Thoracic aorta (tissue), 2 donors: ENCODE results near the gene OAT. TPM values are rescaled to one million over a fixed set of nuclear protein-coding genes. Genes with fewer than 3 reads are reported as not detected.

Source experiments
- ATAC-seq: fragments of 150-250 bp; one replicate; pipeline ENCODE4 v1.8.0; 2017; ENCODE audit warnings: low read depth; ENCODE audit not compliant: insufficient number of reproducible peaks, low FRiP score
- DNase-seq: peaks from one replicate; pipeline ENCODE4 v3.0.0-alpha.2; 2020; ENCODE audit warnings: low spot score
- H3K27ac ChIP-seq, 2 donors: fragments of 200-600 bp; sonication (generic); 1 replicate in 1 of 2; 2 replicates in 1 of 2; pipeline ENCODE4 v1.5.1; 2016; ENCODE audit warnings: mild to moderate bottlenecking in 2 of 2, moderate library complexity in 2 of 2
- H3K27me3 ChIP-seq: fragments of 200-600 bp; sonication (generic); replicated peaks from 2 replicates; pipeline ENCODE4 v1.6.0; 2016; ENCODE audit warnings: mild to moderate bottlenecking; ENCODE audit not compliant: insufficient read depth
- H3K36me3 ChIP-seq: fragments of 200-600 bp; sonication (generic); one replicate; pipeline ENCODE4 v1.5.1; 2016
- H3K4me1 ChIP-seq, 2 donors: fragments of 200-600 bp; sonication (generic); 1 replicate in 1 of 2; 2 replicates in 1 of 2; pipeline versions ENCODE4 v1.5.1 to v1.6.0; 2016; ENCODE audit warnings: low read depth in 2 of 2, mild to moderate bottlenecking in 1 of 2; ENCODE audit not compliant: control insufficient read depth in 1 of 2
- H3K4me3 ChIP-seq: fragments of 200-600 bp; sonication (generic); 2 replicates; pipeline ENCODE4 v1.5.1; 2016; ENCODE audit warnings: mild to moderate bottlenecking
- H3K9me3 ChIP-seq: fragments of 200-600 bp; sonication (generic); 2 replicates; pipeline ENCODE4 v1.5.1; 2016
- total RNA-seq, 2 donors: library from RNA; depleted of rRNA; stranded (reverse); fragments of >200 nt; gene quantifications; one replicate each; pipeline versions ENCODE4 v1.1.0 to v1.2.3, GENCODE V29; 2016
- TF ChIP-seq, protein P1 (sequence below): fragments of 200-600 bp; sonication (generic); IDR thresholded peaks from one replicate; pipeline ENCODE4 v1.5.1; 2019; ENCODE audit warnings: antibody characterized with exemption

OAT gene
- total RNA-seq, 2 donors from 2014 or later: 74.5 to 83.7 TPM

DNA sequence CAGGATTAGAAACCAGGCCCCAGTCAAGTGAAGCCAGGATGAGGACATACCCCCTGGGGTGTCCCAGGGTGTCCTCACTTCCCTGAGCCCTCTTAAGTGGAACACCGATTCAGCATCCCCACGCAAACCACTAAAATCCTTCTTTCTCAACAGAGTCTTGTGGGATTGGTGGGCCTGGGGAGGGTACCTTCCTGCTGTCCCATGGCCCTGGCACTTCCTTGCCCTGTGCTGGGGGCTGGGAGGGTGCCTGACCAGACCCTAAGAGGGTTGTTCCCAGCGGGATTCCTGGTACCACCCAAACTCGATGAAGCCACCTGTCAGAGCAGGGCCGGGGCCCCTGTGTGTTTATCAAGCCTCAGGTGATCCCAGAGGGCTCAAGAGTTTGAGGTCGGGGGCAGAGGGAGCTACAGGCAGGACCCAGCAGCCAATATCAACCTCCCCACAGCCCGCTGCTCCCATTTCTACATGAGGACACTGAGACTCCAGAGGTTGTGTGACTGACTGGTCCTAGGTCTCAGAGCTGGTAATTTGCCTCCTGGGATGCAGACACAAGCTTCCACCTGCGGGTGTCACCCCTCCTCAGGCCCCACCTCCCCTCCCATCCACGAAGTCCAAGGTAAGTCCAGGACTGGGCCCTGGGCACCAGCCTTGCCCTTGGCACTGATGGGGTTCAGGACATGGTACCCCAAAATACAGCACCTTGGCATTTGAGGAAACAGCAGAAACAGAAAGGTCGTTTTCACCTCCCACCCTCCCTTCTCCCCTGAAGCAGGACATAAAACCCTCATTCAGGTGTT lies 31.4 kb downstream of the OAT start:
- TF ChIP-seq, protein P1, sequence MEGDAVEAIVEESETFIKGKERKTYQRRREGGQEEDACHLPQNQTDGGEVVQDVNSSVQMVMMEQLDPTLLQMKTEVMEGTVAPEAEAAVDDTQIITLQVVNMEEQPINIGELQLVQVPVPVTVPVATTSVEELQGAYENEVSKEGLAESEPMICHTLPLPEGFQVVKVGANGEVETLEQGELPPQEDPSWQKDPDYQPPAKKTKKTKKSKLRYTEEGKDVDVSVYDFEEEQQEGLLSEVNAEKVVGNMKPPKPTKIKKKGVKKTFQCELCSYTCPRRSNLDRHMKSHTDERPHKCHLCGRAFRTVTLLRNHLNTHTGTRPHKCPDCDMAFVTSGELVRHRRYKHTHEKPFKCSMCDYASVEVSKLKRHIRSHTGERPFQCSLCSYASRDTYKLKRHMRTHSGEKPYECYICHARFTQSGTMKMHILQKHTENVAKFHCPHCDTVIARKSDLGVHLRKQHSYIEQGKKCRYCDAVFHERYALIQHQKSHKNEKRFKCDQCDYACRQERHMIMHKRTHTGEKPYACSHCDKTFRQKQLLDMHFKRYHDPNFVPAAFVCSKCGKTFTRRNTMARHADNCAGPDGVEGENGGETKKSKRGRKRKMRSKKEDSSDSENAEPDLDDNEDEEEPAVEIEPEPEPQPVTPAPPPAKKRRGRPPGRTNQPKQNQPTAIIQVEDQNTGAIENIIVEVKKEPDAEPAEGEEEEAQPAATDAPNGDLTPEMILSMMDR: no peak
- Histone ChIP-seq H3K27ac (no peak overlapping the region), H3K36me3 (no peaks in the 10 kb centered on the region), H3K4me1 (peaks cover 9 to 25% of the 10 kb centered on the region in 2 donors), H3K9me3 (no peaks in the 10 kb centered on the region), H3K4me3 (no peak overlapping the region), H3K27me3 (no peaks in the 10 kb centered on the region)
- no peak for ATAC-seq
- DNase-seq: no peak

DNA sequence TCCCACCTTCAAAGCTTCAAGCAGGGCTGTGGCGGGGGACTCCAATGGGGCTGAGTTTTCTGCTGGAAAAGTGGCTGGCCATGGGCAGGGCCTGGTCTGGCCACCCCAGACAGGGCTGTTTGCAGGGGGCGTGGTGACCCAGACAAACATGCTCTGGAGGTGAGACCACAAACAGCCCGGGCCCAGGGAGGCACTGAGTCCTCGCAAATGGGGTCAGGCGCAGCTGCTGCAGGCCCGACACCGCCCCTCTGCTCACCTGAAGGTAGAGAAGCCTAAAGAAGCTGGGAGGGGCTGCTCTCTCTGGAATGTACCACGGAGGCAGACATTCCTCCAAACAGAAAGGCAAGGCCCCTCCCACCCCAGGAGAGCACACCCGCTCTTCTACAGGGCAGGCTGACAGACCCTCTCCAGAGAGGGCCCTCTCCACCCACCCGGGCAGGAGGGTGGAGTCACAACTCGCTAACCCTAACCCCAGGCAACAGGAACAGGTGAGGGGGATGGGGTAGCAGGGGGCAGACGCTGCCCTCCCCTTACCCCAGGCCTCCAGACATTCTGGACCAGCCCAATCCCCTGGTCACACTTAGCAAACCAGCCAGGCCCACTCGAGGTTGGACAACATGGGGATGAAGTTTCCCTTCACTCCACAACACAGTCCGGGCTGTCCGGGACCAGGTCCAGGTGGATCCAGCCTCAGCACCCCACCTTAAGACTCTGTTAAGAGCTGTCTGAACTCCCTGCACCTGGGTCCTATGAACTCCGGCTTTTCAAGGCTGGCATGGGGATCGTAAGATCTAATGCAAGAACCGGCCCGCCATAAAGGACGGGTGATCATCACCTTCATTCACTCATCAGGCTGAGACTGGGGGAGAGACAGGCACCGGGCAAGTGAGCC lies 32.3 kb downstream of the OAT start:
- Histone ChIP-seq H3K4me1 (peaks cover 9 to 25% of the 10 kb centered on the region in 2 donors), H3K36me3 (no peaks in the 10 kb centered on the region), H3K4me3 (no peak overlapping the region), H3K9me3 (no peaks in the 10 kb centered on the region), H3K27me3 (no peaks in the 10 kb centered on the region), H3K27ac (no peak overlapping the region)
- TF ChIP-seq, protein P1: no peak
- DNase-seq (no peak), ATAC-seq (no peak)

DNA sequence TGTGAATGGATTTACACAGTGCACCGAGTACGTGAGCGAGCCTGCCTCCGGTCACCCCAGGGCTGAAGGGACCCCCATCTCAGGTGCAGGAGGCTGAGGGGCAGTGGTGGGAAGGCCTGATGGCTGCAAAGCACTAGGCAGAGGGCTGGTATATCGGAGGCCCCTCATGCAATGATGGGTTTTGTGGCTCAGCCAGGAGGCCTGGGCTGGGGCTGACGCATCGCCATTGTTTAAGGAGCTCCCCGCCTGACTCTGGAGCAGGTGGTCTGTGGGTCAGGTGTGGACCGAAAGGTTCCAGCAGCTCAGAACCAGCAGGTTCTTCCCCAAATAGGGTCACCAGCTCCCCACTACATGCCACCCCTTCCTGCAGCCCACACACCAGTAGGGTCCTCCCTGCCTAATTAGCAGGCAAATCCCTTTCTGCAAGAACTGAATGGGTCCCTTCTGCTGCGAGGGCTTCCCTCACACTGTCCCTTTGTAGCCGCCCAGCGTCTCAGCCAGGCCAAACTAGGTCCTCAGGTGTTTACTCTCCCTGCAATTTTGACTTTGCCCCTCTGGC lies 33.0 kb downstream of the OAT start:
- no peaks in the 10 kb centered on the region for H3K9me3 ChIP-seq
- TF ChIP-seq, protein P1: no peak
- peaks cover 9 to 25% of the 10 kb centered on the region in 2 donors for H3K4me1 ChIP-seq
- no peak overlapping the region for H3K4me3 ChIP-seq
- ATAC-seq (no peak), DNase-seq (no peak)
- H3K27ac ChIP-seq: no peak overlapping the region
- no peaks in the 10 kb centered on the region for H3K27me3 ChIP-seq
- no peaks in the 10 kb centered on the region for H3K36me3 ChIP-seq

DNA sequence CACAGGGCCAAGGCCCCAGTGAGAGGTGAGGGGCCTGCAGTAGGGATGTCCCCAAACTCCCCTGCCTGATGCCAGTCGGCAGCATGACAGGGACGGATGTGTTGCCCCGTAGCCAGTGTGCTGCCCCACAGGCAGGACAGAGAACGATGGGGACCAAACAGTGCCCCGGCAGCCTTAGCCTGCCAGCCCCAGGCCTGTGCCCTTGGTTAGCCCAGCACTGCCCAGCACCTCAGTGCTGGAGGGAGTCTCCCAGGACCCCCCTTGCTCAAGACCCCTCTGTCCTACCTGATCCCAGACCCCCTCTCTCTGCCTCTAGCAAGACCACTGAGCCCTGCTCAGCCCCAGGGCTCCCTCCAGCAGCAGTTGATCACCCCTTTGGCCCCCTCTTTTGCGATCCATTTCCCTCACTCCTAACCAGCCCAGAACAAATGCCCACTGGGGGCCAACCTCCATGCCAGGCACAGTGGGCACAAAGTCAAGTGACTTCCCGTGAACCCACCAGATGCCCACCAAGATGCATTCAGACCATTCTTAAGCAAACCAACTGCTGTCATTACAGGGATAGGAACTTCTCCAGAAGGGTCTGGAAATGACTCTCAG lies 34.0 kb downstream of the OAT start:
- no peak for ATAC-seq
- H3K36me3 ChIP-seq: no peaks in the 10 kb centered on the region
- H3K4me3 ChIP-seq: no peak overlapping the region
- H3K27ac ChIP-seq: no peak overlapping the region
- peaks cover 9 to 27% of the 10 kb centered on the region in 2 donors for H3K4me1 ChIP-seq
- no peaks in the 10 kb centered on the region for H3K9me3 ChIP-seq
- no peaks in the 10 kb centered on the region for H3K27me3 ChIP-seq
- no peak for DNase-seq
- TF ChIP-seq, protein P1: no peak
